NOMO-1 treated with DMSO at 0.1 percent for 48 hours (cell line): Measurements from ENCODE around the gene CDC42SE2.
"Not testable (repeated sequence)": the region's sequence is repeated elsewhere in the genome, so short reads cannot be mapped to it uniquely, and the experiment has no call there.

Source experiments
- DNase-seq: peaks from one replicate; lab custom pipeline; 2025; ENCODE audit not compliant: unreplicated experiment; lab: John Stamatoyannopoulos, UW

Gene CDC42SE2

GRCh38 chr5:131250751-131251475 is 12.9 kb upstream of the CDC42SE2 start:
- DNase-seq, result no peak

GRCh38 chr5:131252824-131253171 is 11.1 kb upstream of the CDC42SE2 start:
- peak; percentile 98 for DNase-seq

GRCh38 chr5:131254025-131254424 is 9.8 kb upstream of the CDC42SE2 start:
- not testable (repeated sequence) for DNase-seq

GRCh38 chr5:131254741-131255140 is 9.1 kb upstream of the CDC42SE2 start:
- no peak for DNase-seq

GRCh38 chr5:131256507-131256823 is 7.4 kb upstream of the CDC42SE2 start:
- DNase-seq, result no peak

- no peak for DNase-seq
These were observed 5.1 kb upstream of the CDC42SE2 start for GRCh38 chr5:131258733-131259132.

GRCh38 chr5:131259326-131259725 is 4.5 kb upstream of the CDC42SE2 start:
- no peak for DNase-seq

- DNase-seq, result no peak
These were observed 3.0 kb upstream of the CDC42SE2 start for GRCh38 chr5:131260895-131261294.

GRCh38 chr5:131261483-131261882 is 2.4 kb upstream of the CDC42SE2 start:
- no peak for DNase-seq

- DNase-seq, result peak; percentile 49
These were observed 806 bp upstream of the CDC42SE2 start for GRCh38 chr5:131262953-131263541.

GRCh38 chr5:131264451-131265099 is 722 bp downstream of the CDC42SE2 start:
- DNase-seq, result peak; percentile 22

- DNase-seq, result peak; percentile 86
These were observed 1.5 kb downstream of the CDC42SE2 start for GRCh38 chr5:131265311-131265803.

GRCh38 chr5:131266370-131267060 is 2.7 kb downstream of the CDC42SE2 start:
- DNase-seq, result no peak

GRCh38 chr5:131268758-131269370 is 5.0 kb downstream of the CDC42SE2 start:
- no peak for DNase-seq

- DNase-seq, result no peak
These were observed 7.0 kb downstream of the CDC42SE2 start for GRCh38 chr5:131270809-131271208.

GRCh38 chr5:131271888-131272287 is 8.0 kb downstream of the CDC42SE2 start:
- not testable (repeated sequence) for DNase-seq

GRCh38 chr5:131272307-131272706 is 8.5 kb downstream of the CDC42SE2 start:
- DNase-seq, result peak; percentile 14

GRCh38 chr5:131272724-131273123 is 8.9 kb downstream of the CDC42SE2 start:
- no peak for DNase-seq

GRCh38 chr5:131274326-131275063 is 10.6 kb downstream of the CDC42SE2 start:
- no peak for DNase-seq

GRCh38 chr5:131276072-131276471 is 12.2 kb downstream of the CDC42SE2 start:
- no peak for DNase-seq

GRCh38 chr5:131277447-131277846 is 13.6 kb downstream of the CDC42SE2 start:
- DNase-seq, result no peak
